Activated T-cell treated with anti-CD3 and anti-CD28 coated beads, Interleukin-2, amount 50 U/mL, for 72 hours (primary cell): ENCODE results near the gene MTRF1L. TPM values are rescaled to one million over a fixed set of nuclear protein-coding genes. Genes with fewer than 3 reads are reported as not detected.
"Not testable (repeated sequence)": the region's sequence is repeated elsewhere in the genome, so short reads cannot be mapped to it uniquely, and the experiment has no call there.

ENCODE experiments used
- ATAC-seq, 2 donors: fragments of 150-1000 bp; cut with Tn5 transposase; replicated peaks in 1 of 2; 2 replicates each; pipeline ENCODE4 v1.10.0; 2021; ENCODE audit warnings: moderate library complexity in 2 of 2, mild to moderate bottlenecking in 1 of 2
- DNase-seq, 2 donors: peaks; one replicate each; pipeline ENCODE4 v3.0.0; 2021 to 2022; ENCODE audit warnings: mixed read lengths in 1 of 2
- H3K27ac Mint-ChIP-seq: one replicate; pipeline ENCODE4 v1.8.0; 2022; ENCODE audit warnings: mild to moderate bottlenecking, moderate library complexity, mixed read lengths
- H3K27me3 Mint-ChIP-seq: one replicate; pipeline ENCODE4 v1.8.0; 2022; ENCODE audit warnings: low read depth, mixed read lengths
- H3K36me3 Mint-ChIP-seq, 2 donors: one replicate each; pipeline ENCODE4 v1.8.0; 2022; ENCODE audit warnings: mixed read lengths in 2 of 2, mild to moderate bottlenecking in 1 of 2; ENCODE audit not compliant: insufficient read depth in 2 of 2
- H3K4me1 Mint-ChIP-seq: one replicate; pipeline ENCODE4 v1.8.0; 2022; ENCODE audit warnings: low read depth, mixed read lengths
- H3K4me3 Mint-ChIP-seq, 2 donors: one replicate each; pipeline ENCODE4 v1.8.0; 2022; ENCODE audit warnings: mild to moderate bottlenecking in 2 of 2, mixed read lengths in 2 of 2, moderate library complexity in 2 of 2
- H3K9me3 Mint-ChIP-seq, 2 donors: one replicate each; pipeline ENCODE4 v1.8.0; 2022; ENCODE audit warnings: mixed read lengths in 2 of 2
- total RNA-seq, 2 donors: library from RNA; stranded (reverse); gene quantifications; one replicate each; pipeline ENCODE4 v1.2.3, GENCODE V29; 2022

Gene MTRF1L
- total RNA-seq, 2 donors from 2014 or later, result 13.8 to 21.1 TPM

DNA sequence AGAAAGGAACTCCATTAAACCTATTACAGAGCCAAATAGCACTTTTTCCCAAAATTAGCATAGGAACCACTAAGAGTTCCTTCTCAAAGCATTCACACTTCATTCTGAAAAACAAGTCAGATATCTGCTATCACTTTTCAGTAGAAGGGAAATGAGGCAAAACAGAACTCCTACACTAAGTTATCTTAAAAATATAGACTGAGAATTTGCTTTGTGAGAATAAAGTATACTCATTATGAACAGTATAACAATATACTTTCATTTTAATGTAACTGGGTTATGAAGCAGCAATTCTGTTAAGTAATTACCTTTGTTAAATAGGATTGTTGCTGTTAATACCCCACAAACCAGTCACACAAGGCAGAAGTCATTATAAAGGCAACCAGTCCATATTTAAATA is 8.7 kb downstream of the MTRF1L start:
- peak overlapping the region in 1 of 2 donors; percentile 68 for H3K4me3 Mint-ChIP-seq
- no peaks in the 10 kb centered on the region for H3K9me3 Mint-ChIP-seq
- DNase-seq (no peak), ATAC-seq (peak; percentile 44 to 83)
- H3K4me1 Mint-ChIP-seq, result peaks cover 43% of the 10 kb centered on the region
- H3K36me3 Mint-ChIP-seq, result peaks cover 0 to 32% of the 10 kb centered on the region in 2 donors
- H3K27me3 Mint-ChIP-seq, result no peaks in the 10 kb centered on the region
- peak overlapping the region; percentile 93 for H3K27ac Mint-ChIP-seq

GRCh38 chr6:152993431-152993830 is 9.1 kb downstream of the MTRF1L start:
- peaks cover 0 to 30% of the 10 kb centered on the region in 2 donors for H3K36me3 Mint-ChIP-seq
- no peaks in the 10 kb centered on the region for H3K27me3 Mint-ChIP-seq
- ATAC-seq, result peak; percentile 51 to 71
- H3K27ac Mint-ChIP-seq, result peak overlapping the region; percentile 93
- H3K4me1 Mint-ChIP-seq, result peaks cover 40% of the 10 kb centered on the region
- no peak for DNase-seq
- H3K4me3 Mint-ChIP-seq, result peak overlapping the region in 1 of 2 donors; percentile 68
- H3K9me3 Mint-ChIP-seq, result no peaks in the 10 kb centered on the region

GRCh38 chr6:152986978-152987377 is 15.5 kb downstream of the MTRF1L start:
- ATAC-seq, result no peak
- H3K9me3 Mint-ChIP-seq, result no peaks in the 10 kb centered on the region
- H3K27ac Mint-ChIP-seq, result peak overlapping the region; percentile 7
- no peaks in the 10 kb centered on the region for H3K27me3 Mint-ChIP-seq
- peak overlapping the region in 1 of 2 donors; percentile 24 for H3K4me3 Mint-ChIP-seq
- H3K4me1 Mint-ChIP-seq, result peaks cover 20% of the 10 kb centered on the region
- peaks cover 0 to 26% of the 10 kb centered on the region in 2 donors for H3K36me3 Mint-ChIP-seq
- no peak for DNase-seq

DNA sequence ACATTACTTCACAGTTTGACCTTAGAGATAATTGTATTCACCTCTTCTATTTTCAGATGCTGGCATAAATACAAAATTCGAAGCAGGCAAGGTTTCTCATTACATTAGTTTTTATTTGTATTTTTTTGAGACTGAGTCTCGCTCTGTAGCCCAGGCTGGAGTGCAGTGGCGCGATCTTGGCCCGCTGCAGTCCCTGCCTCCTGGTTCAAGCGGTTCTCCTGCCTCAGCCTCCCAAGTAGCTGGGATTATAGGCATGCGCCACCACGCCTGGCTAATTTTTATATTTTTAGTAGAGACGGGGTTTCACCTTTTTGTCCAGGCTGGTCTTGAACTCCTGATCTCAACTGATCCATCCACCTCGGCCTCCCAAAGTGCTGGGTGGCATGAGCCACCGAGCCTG is 17.2 kb downstream of the MTRF1L start:
- H3K9me3 Mint-ChIP-seq, H3K27me3 Mint-ChIP-seq, DNase-seq, ATAC-seq: not testable (repeated sequence)
- H3K36me3 Mint-ChIP-seq, result peaks cover 2 to 25% of the 10 kb centered on the region in 2 donors
- H3K4me1 Mint-ChIP-seq, result peaks cover 31% of the 10 kb centered on the region
- H3K4me3 Mint-ChIP-seq, result peak overlapping the region; percentile 78 to 96
- peak overlapping the region; percentile 9 for H3K27ac Mint-ChIP-seq

DNA sequence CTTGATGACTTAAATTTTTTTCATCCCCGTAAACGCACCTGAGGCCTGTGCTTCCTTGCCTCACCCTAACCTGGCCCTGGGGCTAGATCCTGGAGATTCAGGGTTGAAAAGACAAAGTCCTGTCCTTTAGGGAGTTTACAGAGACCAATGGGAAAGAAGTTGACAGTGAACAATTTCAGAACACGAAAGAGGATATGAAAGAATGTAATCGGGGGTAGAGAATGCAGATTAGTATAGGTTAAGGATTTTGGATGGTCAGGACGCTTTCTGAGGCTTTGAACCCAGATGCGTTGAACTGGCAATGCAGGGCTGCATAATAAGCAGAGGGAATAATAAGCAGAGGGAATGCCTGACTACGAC is 18.0 kb downstream of the MTRF1L start:
- no peak for ATAC-seq
- Mint-ChIP-seq H3K4me1 (peaks cover 39% of the 10 kb centered on the region), H3K4me3 (peak overlapping the region; percentile 90 to 96), H3K36me3 (peaks cover 5 to 24% of the 10 kb centered on the region in 2 donors), H3K27ac (peak overlapping the region; percentile 98), H3K9me3 (no peaks in the 10 kb centered on the region), H3K27me3 (no peaks in the 10 kb centered on the region)
- no peak for DNase-seq

DNA sequence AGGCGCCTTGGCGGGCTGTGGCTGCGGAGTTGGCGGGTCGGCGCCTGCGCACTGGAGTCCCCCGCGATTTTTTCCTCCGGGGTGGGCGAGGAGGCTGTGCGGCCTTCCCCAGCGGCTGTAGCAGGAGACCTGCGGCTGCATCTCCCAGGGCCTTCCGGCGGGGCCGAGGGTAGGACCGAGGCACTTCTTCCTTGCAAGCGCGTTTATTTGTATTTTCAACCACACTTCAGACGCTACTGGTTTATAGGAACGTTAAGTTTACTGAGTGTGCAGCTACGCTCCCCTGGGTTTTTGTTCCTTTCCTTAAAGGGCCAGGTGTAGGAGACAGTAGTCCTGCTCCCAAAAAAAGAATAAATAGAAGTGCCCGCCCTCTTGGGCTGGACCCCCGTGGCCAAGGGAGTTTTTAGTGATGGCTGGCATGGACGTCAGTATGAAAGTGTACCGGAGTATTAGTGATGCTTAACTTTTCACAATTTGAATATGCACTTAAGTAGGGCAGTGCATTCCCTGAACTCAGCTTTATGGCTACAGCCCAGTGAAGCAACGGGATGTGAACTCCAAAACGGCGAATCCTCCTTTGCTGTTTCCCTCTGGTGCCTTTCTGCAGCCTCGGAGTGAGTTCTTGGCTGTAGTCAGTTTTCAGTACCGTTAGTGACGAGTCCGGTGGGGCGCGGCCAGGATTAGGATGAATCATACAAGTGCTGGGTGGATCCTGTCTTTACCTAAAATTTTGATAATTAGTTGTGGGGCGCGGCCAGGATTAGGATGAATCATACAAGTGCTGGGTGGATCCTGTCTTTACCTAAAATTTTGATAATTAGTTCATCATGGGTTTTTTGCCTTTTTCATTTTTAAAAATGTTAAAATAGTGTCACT is 18.6 kb downstream of the MTRF1L start:
- H3K4me1 Mint-ChIP-seq, result peaks cover 44% of the 10 kb centered on the region
- peaks cover 5 to 29% of the 10 kb centered on the region in 2 donors for H3K36me3 Mint-ChIP-seq
- no peaks in the 10 kb centered on the region for H3K9me3 Mint-ChIP-seq
- peak overlapping the region; percentile 98 for H3K27ac Mint-ChIP-seq
- H3K27me3 Mint-ChIP-seq, result no peaks in the 10 kb centered on the region
- DNase-seq (peak; percentile 77 to 81), ATAC-seq (peak; percentile 35 to 46)
- peak overlapping the region; percentile 90 to 96 for H3K4me3 Mint-ChIP-seq

- Mint-ChIP-seq H3K36me3 (peaks cover 5 to 33% of the 10 kb centered on the region in 2 donors), H3K4me3 (peak within 1 kb of the TSS; percentile 90 to 96), H3K9me3 (no peaks in the 10 kb centered on the region), H3K27me3 (no peaks in the 10 kb centered on the region), H3K4me1 (peaks cover 48% of the 10 kb centered on the region), H3K27ac (peak within 1 kb of the TSS; percentile 98)
- DNase-seq (peak; percentile 98), ATAC-seq (peak; percentile 89 to 90)
Measured at GRCh38 chr6:152982904-152983636, 19.4 kb downstream of the MTRF1L start, which contains the start of gene FBXO5. Gene FBXO5, minus strand, starts transcription at chr6:152983041. Its CDS starts 82 bp downstream, at chr6:152982959.

- ATAC-seq, result no peak
- peak; percentile 20 to 33 for DNase-seq
- peaks cover 52% of the 10 kb centered on the region for H3K4me1 Mint-ChIP-seq
- peaks cover 5 to 32% of the 10 kb centered on the region in 2 donors for H3K36me3 Mint-ChIP-seq
- H3K27ac Mint-ChIP-seq, result peak overlapping the region; percentile 63
- no peaks in the 10 kb centered on the region for H3K27me3 Mint-ChIP-seq
- no peaks in the 10 kb centered on the region for H3K9me3 Mint-ChIP-seq
- peak overlapping the region; percentile 90 to 96 for H3K4me3 Mint-ChIP-seq
Measured at GRCh38 chr6:152981989-152982903, 20.3 kb downstream of the MTRF1L start.

DNA sequence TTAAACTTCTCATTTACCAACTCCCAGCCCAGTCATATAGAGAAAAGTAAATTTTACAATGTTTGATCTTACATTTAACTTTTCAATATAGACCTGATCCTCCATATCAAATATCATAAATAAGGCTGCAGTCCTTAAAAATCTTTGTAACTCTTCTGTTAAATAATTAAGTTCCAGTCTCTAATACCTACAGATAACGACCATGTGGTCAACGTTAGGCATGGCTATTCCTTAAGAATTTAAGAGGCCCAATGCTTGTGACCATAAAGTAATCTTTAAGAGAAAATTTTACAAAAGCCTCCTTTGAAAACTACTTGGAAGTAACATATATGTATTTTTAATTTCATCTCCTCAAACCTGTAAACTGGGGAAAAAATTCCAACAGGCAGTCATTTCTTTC is 21.3 kb downstream of the MTRF1L start:
- Mint-ChIP-seq H3K4me3 (peak overlapping the region; percentile 81 to 96), H3K36me3 (peaks cover 5 to 34% of the 10 kb centered on the region in 2 donors), H3K9me3 (no peaks in the 10 kb centered on the region), H3K4me1 (peaks cover 57% of the 10 kb centered on the region), H3K27ac (peak overlapping the region; percentile 12), H3K27me3 (no peaks in the 10 kb centered on the region)
- ATAC-seq (no peak), DNase-seq (no peak)

DNA sequence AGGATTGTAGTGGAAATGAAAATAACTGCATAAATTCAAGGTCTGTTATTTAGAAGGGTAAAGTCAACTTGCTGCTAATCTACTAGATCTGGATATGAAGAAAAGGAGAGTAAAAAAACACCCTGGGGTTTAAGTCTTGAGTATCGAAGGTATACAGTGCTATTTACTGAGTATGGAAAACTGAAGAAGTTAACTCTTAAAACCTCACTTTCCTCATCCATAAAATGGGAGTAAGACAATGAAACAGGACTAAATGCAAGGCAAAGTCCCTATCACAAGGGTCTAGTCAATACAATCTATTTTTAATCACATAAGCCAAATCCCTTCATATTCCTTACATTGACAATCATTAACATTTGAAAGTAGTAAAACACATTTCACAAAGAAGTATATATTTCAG is 21.9 kb downstream of the MTRF1L start:
- Mint-ChIP-seq H3K27me3 (no peaks in the 10 kb centered on the region), H3K9me3 (no peaks in the 10 kb centered on the region), H3K4me3 (peak overlapping the region; percentile 81 to 96), H3K36me3 (peaks cover 5 to 32% of the 10 kb centered on the region in 2 donors), H3K4me1 (peaks cover 63% of the 10 kb centered on the region), H3K27ac (peak overlapping the region; percentile 12)
- no peak for DNase-seq
- ATAC-seq, result no peak

- ATAC-seq, result no peak
- peak overlapping the region in 1 of 2 donors; percentile 34 for H3K4me3 Mint-ChIP-seq
- peaks cover 62% of the 10 kb centered on the region for H3K4me1 Mint-ChIP-seq
- peaks cover 11 to 34% of the 10 kb centered on the region in 2 donors for H3K36me3 Mint-ChIP-seq
- no peak overlapping the region for H3K27ac Mint-ChIP-seq
- no peaks in the 10 kb centered on the region for H3K9me3 Mint-ChIP-seq
- H3K27me3 Mint-ChIP-seq, result no peaks in the 10 kb centered on the region
- DNase-seq, result no peak
Measured at GRCh38 chr6:152979116-152979515, 23.4 kb downstream of the MTRF1L start.

DNA sequence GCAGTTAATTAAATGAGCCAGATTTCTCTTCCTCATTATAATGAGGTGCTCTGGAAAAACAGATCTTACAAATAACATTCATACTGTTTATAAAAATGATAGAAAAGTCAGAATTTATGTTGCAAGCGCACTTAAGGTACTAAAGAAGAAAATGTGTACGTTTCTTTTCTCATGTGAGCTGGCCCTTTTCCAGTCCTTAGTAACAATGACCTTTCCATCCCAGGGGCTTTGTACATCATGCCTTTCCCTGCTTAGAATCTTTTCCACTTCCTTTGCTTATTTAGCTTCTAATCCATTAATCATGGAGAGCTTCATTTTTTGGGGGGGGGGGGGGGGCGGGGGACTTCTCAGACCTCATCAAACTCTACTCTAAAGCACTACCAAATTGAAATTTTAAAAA is 24.5 kb downstream of the MTRF1L start:
- H3K36me3 Mint-ChIP-seq, result peaks cover 13 to 42% of the 10 kb centered on the region in 2 donors
- no peaks in the 10 kb centered on the region for H3K27me3 Mint-ChIP-seq
- no peaks in the 10 kb centered on the region for H3K9me3 Mint-ChIP-seq
- H3K27ac Mint-ChIP-seq, result no peak overlapping the region
- no peak overlapping the region for H3K4me3 Mint-ChIP-seq
- DNase-seq (no peak), ATAC-seq (no peak)
- peaks cover 72% of the 10 kb centered on the region for H3K4me1 Mint-ChIP-seq
